Measurements from ENCODE around the gene PLPP7.

DNA sequence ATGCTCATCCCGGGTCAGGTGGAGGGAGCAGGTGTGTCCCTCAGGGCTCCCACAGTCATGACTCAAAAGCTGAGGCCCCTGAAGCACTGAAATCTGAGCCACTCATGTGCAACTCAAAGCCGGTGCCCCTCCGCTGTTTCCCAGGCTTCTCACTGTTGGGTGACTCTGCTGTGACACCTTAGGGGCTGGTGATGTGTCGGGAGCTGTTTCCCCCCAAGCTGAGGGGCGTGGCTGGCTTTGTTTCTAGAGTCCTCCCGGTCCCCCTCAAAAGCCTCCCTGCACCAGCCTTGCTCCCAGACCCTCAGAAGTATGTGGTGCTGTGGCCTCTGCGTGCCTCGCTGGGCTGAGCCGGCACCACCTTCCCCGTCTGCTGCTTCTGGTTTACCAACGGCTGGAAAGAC, 39.7 kb downstream of the PLPP7 start:
- TF ChIP-seq, protein P1, sequence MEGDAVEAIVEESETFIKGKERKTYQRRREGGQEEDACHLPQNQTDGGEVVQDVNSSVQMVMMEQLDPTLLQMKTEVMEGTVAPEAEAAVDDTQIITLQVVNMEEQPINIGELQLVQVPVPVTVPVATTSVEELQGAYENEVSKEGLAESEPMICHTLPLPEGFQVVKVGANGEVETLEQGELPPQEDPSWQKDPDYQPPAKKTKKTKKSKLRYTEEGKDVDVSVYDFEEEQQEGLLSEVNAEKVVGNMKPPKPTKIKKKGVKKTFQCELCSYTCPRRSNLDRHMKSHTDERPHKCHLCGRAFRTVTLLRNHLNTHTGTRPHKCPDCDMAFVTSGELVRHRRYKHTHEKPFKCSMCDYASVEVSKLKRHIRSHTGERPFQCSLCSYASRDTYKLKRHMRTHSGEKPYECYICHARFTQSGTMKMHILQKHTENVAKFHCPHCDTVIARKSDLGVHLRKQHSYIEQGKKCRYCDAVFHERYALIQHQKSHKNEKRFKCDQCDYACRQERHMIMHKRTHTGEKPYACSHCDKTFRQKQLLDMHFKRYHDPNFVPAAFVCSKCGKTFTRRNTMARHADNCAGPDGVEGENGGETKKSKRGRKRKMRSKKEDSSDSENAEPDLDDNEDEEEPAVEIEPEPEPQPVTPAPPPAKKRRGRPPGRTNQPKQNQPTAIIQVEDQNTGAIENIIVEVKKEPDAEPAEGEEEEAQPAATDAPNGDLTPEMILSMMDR (IDR thresholded peaks at IDR 0.05) = no peak
- no peak for TF ChIP-seq POLR2A (IDR thresholded peaks at IDR 0.05)

Measured in heart left ventricle (tissue), 13 donors.